GM23338 (cell line): ENCODE data around the gene HOXB5. TPM values are rescaled to one million over a fixed set of nuclear protein-coding genes. Genes with fewer than 3 reads are reported as not detected.

Source experiments
- ATAC-seq: fragments of 200-7000 bp; cut with Tn5 transposase; 3 replicates; pipeline ENCODE4 v1.9.1; 2020
- DNase-seq: peaks from one replicate; pipeline ENCODE4 v3.0.0-alpha.2; 2015; ENCODE audit warnings: low spot score
- H2AFZ ChIP-seq: fragments of 200-600 bp; sonication (generic); 2 replicates; pipeline ENCODE4 v1.8.0; 2016; ENCODE audit warnings: antibody characterized with exemption, mild to moderate bottlenecking, moderate library complexity
- H3F3A ChIP-seq: fragments of 200-600 bp; sonication (generic); replicated peaks from 2 replicates; pipeline ENCODE4 v1.8.0; 2017; ENCODE audit warnings: antibody characterized with exemption, mixed run types, low read depth
- H3K27ac ChIP-seq: fragments of 200-600 bp; sonication (generic); 2 replicates; pipeline ENCODE4 v1.6.1; 2016; ENCODE audit warnings: low read depth
- H3K27me3 ChIP-seq: fragments of 200-600 bp; sonication (generic); 2 replicates; pipeline ENCODE4 v1.8.0; 2016; ENCODE audit warnings: mild to moderate bottlenecking, mixed run types, moderate library complexity; ENCODE audit not compliant: insufficient read depth
- H3K36me3 ChIP-seq: fragments of 200-600 bp; sonication (generic); 2 replicates; pipeline ENCODE4 v1.8.0; 2016; ENCODE audit warnings: mild to moderate bottlenecking; ENCODE audit not compliant: insufficient read depth
- H3K4me1 ChIP-seq: fragments of 200-600 bp; sonication (generic); 2 replicates; pipeline ENCODE4 v1.8.0; 2016; ENCODE audit warnings: mild to moderate bottlenecking, moderate library complexity; ENCODE audit not compliant: insufficient read depth
- H3K4me2 ChIP-seq: fragments of 200-600 bp; sonication (generic); 2 replicates; pipeline ENCODE4 v1.7.1; 2017; ENCODE audit warnings: mixed run types
- H3K4me3 ChIP-seq: fragments of 200-600 bp; sonication (generic); 2 replicates; pipeline ENCODE4 v1.6.1; 2016; ENCODE audit warnings: mixed run types
- H3K79me2 ChIP-seq: fragments of 200-600 bp; sonication (generic); replicated peaks from 2 replicates; pipeline ENCODE4 v1.8.0; 2017; ENCODE audit warnings: mild to moderate bottlenecking; ENCODE audit not compliant: insufficient read depth
- H3K9me2 ChIP-seq: fragments of 200-600 bp; sonication (generic); 2 replicates; pipeline ENCODE4 v1.8.0; 2017; ENCODE audit not compliant: insufficient read depth
- H4K20me1 ChIP-seq: fragments of 200-600 bp; sonication (generic); replicated peaks from 2 replicates; pipeline ENCODE4 v1.8.0; 2017; ENCODE audit warnings: mild to moderate bottlenecking; ENCODE audit not compliant: insufficient read depth
- H3K27ac Mint-ChIP-seq: 2 replicates; pipeline ENCODE4 v1.8.0; 2020; ENCODE audit warnings: inconsistent platforms, mild to moderate bottlenecking, moderate library complexity, mixed read lengths
- H3K27me3 Mint-ChIP-seq: 3 replicates; pipeline ENCODE4 v1.8.0; 2022; ENCODE audit warnings: low read depth, mild to moderate bottlenecking, moderate library complexity, mixed read lengths, inconsistent platforms; ENCODE audit not compliant: insufficient read depth, poor library complexity
- H3K36me3 Mint-ChIP-seq: 3 replicates; pipeline ENCODE4 v1.8.0; 2021; ENCODE audit warnings: low read depth, mild to moderate bottlenecking, inconsistent platforms, moderate library complexity, mixed read lengths
- H3K4me1 Mint-ChIP-seq: 3 replicates; pipeline ENCODE4 v1.8.0; 2020; ENCODE audit warnings: mild to moderate bottlenecking, inconsistent platforms, mixed read lengths
- H3K4me3 Mint-ChIP-seq: 3 replicates; pipeline ENCODE4 v1.8.0; 2021; ENCODE audit warnings: moderate library complexity, mild to moderate bottlenecking, inconsistent platforms, mixed read lengths
- H3K9me3 Mint-ChIP-seq: 3 replicates; pipeline ENCODE4 v1.8.0; 2020; ENCODE audit warnings: moderate library complexity, mild to moderate bottlenecking, inconsistent platforms, mixed read lengths
- CTCF ChIP-seq, 2 experiments: fragments of 200-600 bp in 1 of 2; sonication (generic) in 1 of 2; conservative IDR thresholded peaks; 2 replicates each; pipeline versions ENCODE4 v1.5.1 to v1.6.1; 2016 to 2017; ENCODE audit warnings: antibody characterized with exemption in 2 of 2, low read depth in 2 of 2, mild to moderate bottlenecking in 2 of 2, moderate library complexity in 1 of 2
- EZH2 ChIP-seq: fragments of 200-600 bp; sonication (generic); IDR thresholded peaks from one replicate; pipeline ENCODE4 v1.8.0; 2017; ENCODE audit warnings: antibody characterized with exemption, mild to moderate bottlenecking, low read depth; ENCODE audit not compliant: unreplicated experiment
- EZH2phosphoT487 ChIP-seq: fragments of 200-600 bp; sonication (generic); IDR thresholded peaks from one replicate; pipeline ENCODE4 v1.8.1; 2018; ENCODE audit warnings: antibody characterized with exemption; ENCODE audit not compliant: unreplicated experiment
- JUNB ChIP-seq: IDR thresholded peaks from one replicate; pipeline ENCODE4 v1.6.1; 2016; ENCODE audit warnings: antibody characterized with exemption; ENCODE audit not compliant: unreplicated experiment
- POLR2AphosphoS5 ChIP-seq: IDR thresholded peaks from 2 replicates; pipeline ENCODE4 v1.6.1; 2016; ENCODE audit warnings: antibody characterized with exemption, low read depth
- STAT1 ChIP-seq: IDR thresholded peaks from one replicate; pipeline ENCODE4 v1.6.1; 2016; ENCODE audit warnings: antibody characterized with exemption; ENCODE audit not compliant: unreplicated experiment
- ZNF114 ChIP-seq: fragments of 250-450 bp; sonication (Bioruptor Pico); IDR thresholded peaks from 2 replicates; pipeline ENCODE4 v1.5.0; 2020; ENCODE audit warnings: mild to moderate bottlenecking, moderate library complexity
- polyA plus RNA-seq: library from polyadenylated mRNA; unstranded; fragments of >200 nt; fragmentation: Nextera tagmentation; extraction: Ambion mirVana; gene quantifications from 2 replicates; pipeline ENCODE4 v1.2.1, GENCODE V29; 2016
- total RNA-seq: library from RNA; depleted of rRNA; stranded (reverse); fragments of >200 nt; shearing (Covaris generic); gene quantifications from 2 replicates; pipeline ENCODE4 v1.2.3, GENCODE V29; 2014

HOXB5 gene
- total and polyA plus RNA-seq, 2 experiments from 2014 or later = not detected

DNA sequence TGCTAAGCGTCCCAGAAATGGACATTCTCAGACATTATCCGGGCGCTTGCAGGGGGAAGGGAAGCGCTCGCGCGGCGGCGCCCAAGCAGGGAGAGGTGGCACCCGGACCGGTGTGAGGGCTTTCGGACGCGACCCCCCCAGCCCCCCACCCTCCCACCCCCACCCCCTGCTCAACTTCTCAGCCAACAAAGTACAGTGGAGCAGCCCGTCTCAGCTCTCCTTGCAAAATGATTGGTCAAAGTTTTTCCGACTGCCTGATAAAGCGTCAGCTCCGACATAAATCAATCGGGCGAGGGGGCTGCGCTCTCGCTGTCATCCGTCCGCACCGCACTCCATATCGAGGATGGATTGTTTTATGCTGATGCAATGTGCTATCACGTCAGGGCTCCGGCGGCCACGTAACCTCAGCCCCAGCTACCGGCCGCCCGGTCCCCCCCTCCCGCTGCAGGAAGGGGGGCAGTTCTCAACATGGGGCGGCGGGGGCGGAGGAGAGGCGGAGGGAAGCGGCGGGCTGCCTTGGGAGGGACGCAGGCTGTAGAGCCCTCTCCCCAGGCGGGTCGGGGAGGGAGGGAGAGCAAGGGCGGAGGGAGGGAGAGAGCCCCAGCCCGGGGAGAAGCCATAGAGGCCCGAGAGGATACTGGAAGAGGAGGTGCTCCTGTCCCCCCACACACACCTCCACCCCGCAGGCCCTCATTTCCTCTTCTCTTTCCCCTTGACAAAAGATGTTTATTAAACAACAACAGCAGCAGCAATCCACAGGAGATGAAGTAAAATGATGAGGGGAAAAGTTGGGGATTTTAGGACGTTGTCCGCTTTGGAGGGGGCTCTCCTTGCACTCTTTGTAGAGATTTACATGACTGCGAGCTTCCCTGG is 32.9 kb upstream of the HOXB5 start, which contains the start of gene HOXB9:
Gene HOXB9, minus strand, starts transcription at position 114 of the 873 bp plus-strand sequence. Its CDS starts 89 bp downstream, at position 25.
- TF ChIP-seq POLR2AphosphoS5 (peak; percentile 18; the same call in 1 of the 2 replicates), ZNF114 (no peak), JUNB (no peak), STAT1 (no peak)
- peak within 1 kb of the TSS; percentile 59 for H3K4me3 Mint-ChIP-seq
- no peaks in the 10 kb centered on the region for H3K79me2 ChIP-seq
- ATAC-seq (peak; percentile 46), DNase-seq (peak; percentile 73)
- peak within 1 kb of the TSS; percentile 80 for H3K4me2 ChIP-seq
- H3K27ac Mint-ChIP-seq = no peak within 1 kb of the TSS
- H3K9me2 ChIP-seq = no peaks in the 10 kb centered on the region
- peak within 1 kb of the TSS; percentile 51 for H3K4me3 ChIP-seq
- H3K4me1 Mint-ChIP-seq = peaks cover 8% of the 10 kb centered on the region
- H3K27me3 Mint-ChIP-seq = peaks cover 97% of the 10 kb centered on the region
- peaks cover 3% of the 10 kb centered on the region; the same call in 2 of the 3 replicates for H3K36me3 Mint-ChIP-seq
- peaks cover 4% of the 10 kb centered on the region; the same call in 2 of the 3 replicates for H3K9me3 Mint-ChIP-seq
- H3K27ac ChIP-seq = no peak within 1 kb of the TSS
- H4K20me1 ChIP-seq = peaks cover 61% of the 10 kb centered on the region
- peaks cover 17% of the 10 kb centered on the region for H3K4me1 ChIP-seq
- no peak within 1 kb of the TSS; the same call in 1 of the 2 replicates for H2AFZ ChIP-seq
- H3F3A ChIP-seq = peaks cover 41% of the 10 kb centered on the region
- peaks cover 100% of the 10 kb centered on the region for H3K27me3 ChIP-seq
- H3K36me3 ChIP-seq = no peaks in the 10 kb centered on the region

DNA sequence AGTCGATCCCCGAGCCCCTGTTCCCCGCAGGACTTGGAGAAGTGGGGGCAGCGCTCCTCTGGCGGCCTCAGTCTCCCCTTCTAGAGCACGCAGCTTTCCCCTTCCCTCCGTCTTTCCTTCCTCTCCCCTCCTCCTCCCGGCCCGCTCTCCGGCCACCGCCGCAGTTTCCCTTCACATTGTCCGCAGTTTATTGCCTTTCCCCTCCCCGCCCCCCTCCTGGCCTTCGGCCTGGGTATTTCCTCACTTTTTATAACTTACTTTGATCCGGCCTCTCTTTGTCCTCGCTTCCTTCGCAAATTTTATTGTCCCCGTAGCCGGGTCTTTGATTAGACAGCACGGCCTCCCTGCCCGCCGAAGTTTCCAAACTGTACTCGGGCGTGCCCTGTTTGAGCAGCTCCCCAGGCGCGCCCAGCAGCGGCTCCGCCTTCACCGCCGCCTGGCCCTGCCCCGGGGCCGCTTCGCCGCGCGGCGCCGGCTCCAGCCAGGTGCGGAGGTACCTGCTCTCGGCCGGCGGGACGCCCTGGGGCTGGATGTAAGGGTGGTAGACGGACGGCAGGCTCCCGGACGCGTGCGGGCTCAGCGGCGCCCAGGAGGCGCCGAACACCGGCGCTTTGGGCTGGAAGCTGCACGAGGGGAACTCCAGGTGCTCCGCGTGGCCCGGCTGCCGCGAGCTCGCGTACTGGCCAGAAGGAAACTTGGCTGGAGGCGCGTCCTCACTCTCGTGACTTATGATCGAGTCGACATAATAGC is 32.1 kb upstream of the HOXB5 start:
- DNase-seq = peak; percentile 66
- H3K27ac ChIP-seq = no peak overlapping the region
- Mint-ChIP-seq H3K36me3 (peaks cover 3% of the 10 kb centered on the region; the same call in 2 of the 3 replicates), H3K27me3 (peaks cover 97% of the 10 kb centered on the region), H3K4me3 (peak overlapping the region; percentile 59), H3K27ac (no peak overlapping the region), H3K9me3 (peaks cover 4% of the 10 kb centered on the region; the same call in 2 of the 3 replicates), H3K4me1 (peaks cover 10% of the 10 kb centered on the region)
- H3K27me3 ChIP-seq = peaks cover 100% of the 10 kb centered on the region
- no peaks in the 10 kb centered on the region for H3K79me2 ChIP-seq
- peak; percentile 37 for TF ChIP-seq EZH2phosphoT487
- TF ChIP-seq JUNB = no peak
- peak; percentile 96 for TF ChIP-seq EZH2
- TF ChIP-seq CTCF (conservative IDR thresholded peaks at IDR 0.05; ENCODE audit: low read depth in 2 of 2) = no peak
- peaks cover 12% of the 10 kb centered on the region for H3K4me1 ChIP-seq
- ATAC-seq = peak; percentile 71
- no peak overlapping the region; the same call in 1 of the 2 replicates for H2AFZ ChIP-seq
- peaks cover 41% of the 10 kb centered on the region for H3F3A ChIP-seq
- H4K20me1 ChIP-seq = peaks cover 62% of the 10 kb centered on the region
- peak overlapping the region; percentile 51 for H3K4me3 ChIP-seq
- H3K9me2 ChIP-seq = no peaks in the 10 kb centered on the region
- H3K36me3 ChIP-seq = no peaks in the 10 kb centered on the region
- peak overlapping the region; percentile 80 for H3K4me2 ChIP-seq
